ENCODE measurements around the gene ADGRF5. TPM values are rescaled to one million over a fixed set of nuclear protein-coding genes. Genes with fewer than 3 reads are reported as not detected.
"Not testable (repeated sequence)": the region's sequence is repeated elsewhere in the genome, so short reads cannot be mapped to it uniquely, and the experiment has no call there.

Gene ADGRF5
- total and polyA plus RNA-seq, 2 experiments from 2014 or later, result not detected

DNA sequence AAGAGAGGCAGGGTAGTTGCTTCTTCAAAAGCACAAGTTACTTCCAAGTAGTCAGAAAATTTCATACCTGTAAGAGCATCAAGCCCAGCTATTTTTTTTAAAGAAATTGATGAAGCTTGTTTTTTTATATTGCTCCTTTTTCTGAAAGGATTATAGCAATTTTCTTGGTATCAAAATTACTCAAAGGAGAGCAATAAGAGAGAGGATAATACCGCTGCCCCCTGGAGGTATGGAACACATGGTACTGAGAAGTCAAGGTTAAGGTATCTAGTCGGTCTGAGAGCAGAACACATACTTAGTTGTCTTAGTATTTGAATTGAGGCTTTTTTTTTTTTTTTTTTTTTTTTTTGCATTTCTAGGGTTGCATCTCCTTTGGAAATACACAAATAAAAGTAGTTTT, 59.4 kb downstream of the ADGRF5 start:
- TF ChIP-seq, protein P1, sequence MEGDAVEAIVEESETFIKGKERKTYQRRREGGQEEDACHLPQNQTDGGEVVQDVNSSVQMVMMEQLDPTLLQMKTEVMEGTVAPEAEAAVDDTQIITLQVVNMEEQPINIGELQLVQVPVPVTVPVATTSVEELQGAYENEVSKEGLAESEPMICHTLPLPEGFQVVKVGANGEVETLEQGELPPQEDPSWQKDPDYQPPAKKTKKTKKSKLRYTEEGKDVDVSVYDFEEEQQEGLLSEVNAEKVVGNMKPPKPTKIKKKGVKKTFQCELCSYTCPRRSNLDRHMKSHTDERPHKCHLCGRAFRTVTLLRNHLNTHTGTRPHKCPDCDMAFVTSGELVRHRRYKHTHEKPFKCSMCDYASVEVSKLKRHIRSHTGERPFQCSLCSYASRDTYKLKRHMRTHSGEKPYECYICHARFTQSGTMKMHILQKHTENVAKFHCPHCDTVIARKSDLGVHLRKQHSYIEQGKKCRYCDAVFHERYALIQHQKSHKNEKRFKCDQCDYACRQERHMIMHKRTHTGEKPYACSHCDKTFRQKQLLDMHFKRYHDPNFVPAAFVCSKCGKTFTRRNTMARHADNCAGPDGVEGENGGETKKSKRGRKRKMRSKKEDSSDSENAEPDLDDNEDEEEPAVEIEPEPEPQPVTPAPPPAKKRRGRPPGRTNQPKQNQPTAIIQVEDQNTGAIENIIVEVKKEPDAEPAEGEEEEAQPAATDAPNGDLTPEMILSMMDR (conservative IDR thresholded peaks at IDR 0.05; ENCODE audit: low read depth in 2 of 2), result peak; percentile 35 to 56
- TF ChIP-seq, protein P2, sequence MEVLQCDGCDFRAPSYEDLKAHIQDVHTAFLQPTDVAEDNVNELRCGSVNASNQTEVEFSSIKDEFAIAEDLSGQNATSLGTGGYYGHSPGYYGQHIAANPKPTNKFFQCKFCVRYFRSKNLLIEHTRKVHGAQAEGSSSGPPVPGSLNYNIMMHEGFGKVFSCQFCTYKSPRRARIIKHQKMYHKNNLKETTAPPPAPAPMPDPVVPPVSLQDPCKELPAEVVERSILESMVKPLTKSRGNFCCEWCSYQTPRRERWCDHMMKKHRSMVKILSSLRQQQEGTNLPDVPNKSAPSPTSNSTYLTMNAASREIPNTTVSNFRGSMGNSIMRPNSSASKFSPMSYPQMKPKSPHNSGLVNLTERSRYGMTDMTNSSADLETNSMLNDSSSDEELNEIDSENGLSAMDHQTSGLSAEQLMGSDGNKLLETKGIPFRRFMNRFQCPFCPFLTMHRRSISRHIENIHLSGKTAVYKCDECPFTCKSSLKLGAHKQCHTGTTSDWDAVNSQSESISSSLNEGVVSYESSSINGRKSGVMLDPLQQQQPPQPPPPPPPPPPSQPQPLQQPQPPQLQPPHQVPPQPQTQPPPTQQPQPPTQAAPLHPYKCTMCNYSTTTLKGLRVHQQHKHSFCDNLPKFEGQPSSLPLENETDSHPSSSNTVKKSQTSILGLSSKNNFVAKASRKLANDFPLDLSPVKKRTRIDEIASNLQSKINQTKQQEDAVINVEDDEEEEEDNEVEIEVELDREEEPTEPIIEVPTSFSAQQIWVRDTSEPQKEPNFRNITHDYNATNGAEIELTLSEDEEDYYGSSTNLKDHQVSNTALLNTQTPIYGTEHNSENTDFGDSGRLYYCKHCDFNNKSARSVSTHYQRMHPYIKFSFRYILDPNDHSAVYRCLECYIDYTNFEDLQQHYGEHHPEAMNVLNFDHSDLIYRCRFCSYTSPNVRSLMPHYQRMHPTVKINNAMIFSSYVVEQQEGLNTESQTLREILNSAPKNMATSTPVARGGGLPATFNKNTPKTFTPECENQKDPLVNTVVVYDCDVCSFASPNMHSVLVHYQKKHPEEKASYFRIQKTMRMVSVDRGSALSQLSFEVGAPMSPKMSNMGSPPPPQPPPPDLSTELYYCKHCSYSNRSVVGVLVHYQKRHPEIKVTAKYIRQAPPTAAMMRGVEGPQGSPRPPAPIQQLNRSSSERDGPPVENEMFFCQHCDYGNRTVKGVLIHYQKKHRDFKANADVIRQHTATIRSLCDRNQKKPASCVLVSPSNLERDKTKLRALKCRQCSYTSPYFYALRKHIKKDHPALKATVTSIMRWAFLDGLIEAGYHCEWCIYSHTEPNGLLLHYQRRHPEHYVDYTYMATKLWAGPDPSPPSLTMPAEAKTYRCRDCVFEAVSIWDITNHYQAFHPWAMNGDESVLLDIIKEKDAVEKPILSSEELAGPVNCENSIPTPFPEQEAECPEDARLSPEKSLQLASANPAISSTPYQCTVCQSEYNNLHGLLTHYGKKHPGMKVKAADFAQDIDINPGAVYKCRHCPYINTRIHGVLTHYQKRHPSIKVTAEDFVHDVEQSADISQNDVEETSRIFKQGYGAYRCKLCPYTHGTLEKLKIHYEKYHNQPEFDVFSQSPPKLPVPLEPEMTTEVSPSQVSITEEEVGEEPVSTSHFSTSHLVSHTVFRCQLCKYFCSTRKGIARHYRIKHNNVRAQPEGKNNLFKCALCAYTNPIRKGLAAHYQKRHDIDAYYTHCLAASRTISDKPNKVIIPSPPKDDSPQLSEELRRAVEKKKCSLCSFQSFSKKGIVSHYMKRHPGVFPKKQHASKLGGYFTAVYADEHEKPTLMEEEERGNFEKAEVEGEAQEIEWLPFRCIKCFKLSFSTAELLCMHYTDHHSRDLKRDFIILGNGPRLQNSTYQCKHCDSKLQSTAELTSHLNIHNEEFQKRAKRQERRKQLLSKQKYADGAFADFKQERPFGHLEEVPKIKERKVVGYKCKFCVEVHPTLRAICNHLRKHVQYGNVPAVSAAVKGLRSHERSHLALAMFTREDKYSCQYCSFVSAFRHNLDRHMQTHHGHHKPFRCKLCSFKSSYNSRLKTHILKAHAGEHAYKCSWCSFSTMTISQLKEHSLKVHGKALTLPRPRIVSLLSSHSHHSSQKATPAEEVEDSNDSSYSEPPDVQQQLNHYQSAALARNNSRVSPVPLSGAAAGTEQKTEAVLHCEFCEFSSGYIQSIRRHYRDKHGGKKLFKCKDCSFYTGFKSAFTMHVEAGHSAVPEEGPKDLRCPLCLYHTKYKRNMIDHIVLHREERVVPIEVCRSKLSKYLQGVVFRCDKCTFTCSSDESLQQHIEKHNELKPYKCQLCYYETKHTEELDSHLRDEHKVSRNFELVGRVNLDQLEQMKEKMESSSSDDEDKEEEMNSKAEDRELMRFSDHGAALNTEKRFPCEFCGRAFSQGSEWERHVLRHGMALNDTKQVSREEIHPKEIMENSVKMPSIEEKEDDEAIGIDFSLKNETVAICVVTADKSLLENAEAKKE (CRISPR knock-in tag; IDR thresholded peaks at IDR 0.05), result no peak
- no peak for TF ChIP-seq ZNF331 (CRISPR knock-in tag; IDR thresholded peaks at IDR 0.05; ENCODE audit: low read depth)
- no peaks in the 10 kb centered on the region for H4K20me1 ChIP-seq (replicated peaks; ENCODE audit: insufficient read depth)
- peaks cover 12% of the 10 kb centered on the region for H3K4me1 ChIP-seq (ENCODE audit: insufficient read depth)
- H3F3A ChIP-seq (replicated peaks; ENCODE audit: low read depth), result no peaks in the 10 kb centered on the region
- no peak overlapping the region for H3K4me2 ChIP-seq
- H3K36me3 ChIP-seq (ENCODE audit: insufficient read depth), result no peaks in the 10 kb centered on the region
- ATAC-seq (peak; percentile 59), DNase-seq (ENCODE audit: low spot score) (peak; percentile 57)
- no peak overlapping the region for H3K4me3 Mint-ChIP-seq
- peaks cover 1% of the 10 kb centered on the region for H3K27me3 Mint-ChIP-seq (ENCODE audit: insufficient read depth, low read depth, poor library complexity)
- peaks cover 9% of the 10 kb centered on the region; the same call in 1 of the 2 replicates for H3K9me2 ChIP-seq (ENCODE audit: insufficient read depth)
- H3K27me3 ChIP-seq (ENCODE audit: insufficient read depth), result no peaks in the 10 kb centered on the region
- no peaks in the 10 kb centered on the region for H3K36me3 Mint-ChIP-seq (ENCODE audit: low read depth)
- peaks cover 17% of the 10 kb centered on the region for H3K4me1 Mint-ChIP-seq
- H3K27ac ChIP-seq (ENCODE audit: low read depth), result no peak overlapping the region
- no peaks in the 10 kb centered on the region for H3K79me2 ChIP-seq (replicated peaks; ENCODE audit: insufficient read depth)
- H3K4me3 ChIP-seq, result no peak overlapping the region
- no peak overlapping the region for H3K27ac Mint-ChIP-seq
- H2AFZ ChIP-seq, result no peak overlapping the region
- no peaks in the 10 kb centered on the region for H3K9me3 Mint-ChIP-seq

DNA sequence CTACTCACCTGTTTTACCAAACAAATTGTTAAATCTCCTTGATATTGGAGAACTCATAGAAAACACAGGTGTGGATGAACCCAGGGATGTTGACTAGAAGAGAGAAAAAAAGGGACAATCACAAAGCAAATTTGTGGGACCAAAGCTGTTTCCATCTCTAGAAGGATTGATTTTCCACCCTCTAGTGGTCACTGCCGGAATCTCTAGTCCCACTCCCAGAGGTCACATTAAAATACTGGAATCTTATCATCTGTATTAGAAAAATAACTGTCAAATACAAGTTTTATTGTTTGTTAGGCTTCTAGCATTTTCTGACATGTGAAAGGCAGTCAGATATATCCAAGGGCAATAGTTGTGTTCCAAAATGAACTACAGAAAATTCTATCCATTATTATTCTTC, 65.8 kb downstream of the ADGRF5 start:
- not testable (repeated sequence) for H3K4me2 ChIP-seq; H3K4me1 ChIP-seq (ENCODE audit: insufficient read depth); H3K9me2 ChIP-seq (ENCODE audit: insufficient read depth); H3K4me1 Mint-ChIP-seq; H3K4me3 ChIP-seq; H3K36me3 Mint-ChIP-seq (ENCODE audit: low read depth); H3K4me3 Mint-ChIP-seq; H3K27me3 ChIP-seq (ENCODE audit: insufficient read depth); H2AFZ ChIP-seq; H3K27me3 Mint-ChIP-seq (ENCODE audit: insufficient read depth, low read depth, poor library complexity); H3F3A ChIP-seq (replicated peaks; ENCODE audit: low read depth); H3K79me2 ChIP-seq (replicated peaks; ENCODE audit: insufficient read depth); H4K20me1 ChIP-seq (replicated peaks; ENCODE audit: insufficient read depth); H3K27ac ChIP-seq (ENCODE audit: low read depth); H3K36me3 ChIP-seq (ENCODE audit: insufficient read depth); H3K27ac Mint-ChIP-seq; H3K9me3 Mint-ChIP-seq
- TF ChIP-seq, protein P1 (conservative IDR thresholded peaks at IDR 0.05; ENCODE audit: low read depth in 2 of 2), result peak; percentile 55 to 61
- peak; percentile 54; the same call in 2 of the 3 replicates for ATAC-seq
- peak; percentile 70 for DNase-seq (ENCODE audit: low spot score)

DNA sequence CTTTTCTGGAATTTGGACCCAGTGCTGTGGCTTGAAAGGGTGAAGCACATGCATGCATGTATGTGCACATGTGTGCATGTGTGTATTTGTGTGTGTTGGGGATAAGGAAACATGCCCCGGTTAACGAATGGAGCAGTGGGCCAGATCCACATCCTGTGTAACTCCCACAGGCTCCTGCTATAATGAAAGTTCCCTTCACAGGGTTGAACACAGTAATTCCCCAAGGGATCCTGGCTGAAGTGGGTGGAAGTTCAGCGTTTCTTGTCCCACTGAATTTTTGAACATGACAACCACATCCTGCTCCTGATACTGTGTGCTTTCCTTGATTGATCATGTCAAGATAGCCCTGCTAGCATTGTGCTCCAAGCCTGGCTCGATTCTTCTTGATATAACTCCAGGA, 70.2 kb downstream of the ADGRF5 start:
- not testable (repeated sequence) for H3K4me3 ChIP-seq; H3K36me3 Mint-ChIP-seq (ENCODE audit: low read depth); H3F3A ChIP-seq (replicated peaks; ENCODE audit: low read depth); H3K27ac ChIP-seq (ENCODE audit: low read depth); H3K36me3 ChIP-seq (ENCODE audit: insufficient read depth); ATAC-seq; H3K79me2 ChIP-seq (replicated peaks; ENCODE audit: insufficient read depth); H3K27ac Mint-ChIP-seq; DNase-seq (ENCODE audit: low spot score); H3K4me1 ChIP-seq (ENCODE audit: insufficient read depth); H3K27me3 Mint-ChIP-seq (ENCODE audit: insufficient read depth, low read depth, poor library complexity); H3K4me2 ChIP-seq; H3K27me3 ChIP-seq (ENCODE audit: insufficient read depth); H4K20me1 ChIP-seq (replicated peaks; ENCODE audit: insufficient read depth); H2AFZ ChIP-seq; H3K9me2 ChIP-seq (ENCODE audit: insufficient read depth); H3K4me3 Mint-ChIP-seq; H3K9me3 Mint-ChIP-seq
- H3K4me1 Mint-ChIP-seq, result peaks cover 21% of the 10 kb centered on the region

Measured in GM23338 (cell line).